CD4-positive, alpha-beta T cell treated with Interferon gamma for 1 hour (primary cell): Measurements from ENCODE around the gene PSEN1.
"Not testable (repeated sequence)": the region's sequence is repeated elsewhere in the genome, so short reads cannot be mapped to it uniquely, and the experiment has no call there.

Experiments
- DNase-seq: peaks from one replicate; pipeline ENCODE4 v3.0.0-alpha.2; 2020

The PSEN1 gene

GRCh38 chr14:73167727-73168126, 31.4 kb downstream of the PSEN1 start:
- DNase-seq: no peak

GRCh38 chr14:73168274-73168673, 32.0 kb downstream of the PSEN1 start:
- no peak for DNase-seq

GRCh38 chr14:73168691-73169090, 32.4 kb downstream of the PSEN1 start:
- DNase-seq: no peak

- DNase-seq: not testable (repeated sequence)
Measured at GRCh38 chr14:73169855-73170254, 33.5 kb downstream of the PSEN1 start.

GRCh38 chr14:73170686-73171085, 34.4 kb downstream of the PSEN1 start:
- no peak for DNase-seq

- DNase-seq: no peak
Measured at GRCh38 chr14:73172500-73172899, 36.2 kb downstream of the PSEN1 start.

- no peak for DNase-seq
Measured at GRCh38 chr14:73173092-73173735, 36.9 kb downstream of the PSEN1 start.

- no peak for DNase-seq
Measured at GRCh38 chr14:73176685-73177084, 40.4 kb downstream of the PSEN1 start.

- DNase-seq: no peak
Measured at GRCh38 chr14:73180385-73180805, 44.1 kb downstream of the PSEN1 start.

- DNase-seq: not testable (repeated sequence)
Measured at GRCh38 chr14:73180969-73181368, 44.7 kb downstream of the PSEN1 start.

GRCh38 chr14:73188501-73188911, 52.2 kb downstream of the PSEN1 start:
- no peak for DNase-seq

GRCh38 chr14:73189651-73190050, 53.3 kb downstream of the PSEN1 start:
- no peak for DNase-seq

- DNase-seq: no peak
Measured at GRCh38 chr14:73191441-73191840, 55.1 kb downstream of the PSEN1 start.

GRCh38 chr14:73194306-73194705, 58.0 kb downstream of the PSEN1 start:
- not testable (repeated sequence) for DNase-seq

GRCh38 chr14:73198253-73198652, 61.9 kb downstream of the PSEN1 start:
- no peak for DNase-seq

- no peak for DNase-seq
Measured at GRCh38 chr14:73203527-73203926, 67.2 kb downstream of the PSEN1 start.

- no peak for DNase-seq
Measured at GRCh38 chr14:73207615-73208014, 71.3 kb downstream of the PSEN1 start.

GRCh38 chr14:73208390-73208789, 72.1 kb downstream of the PSEN1 start:
- DNase-seq: no peak

GRCh38 chr14:73208846-73209245, 72.5 kb downstream of the PSEN1 start:
- no peak for DNase-seq

- no peak for DNase-seq
Measured at GRCh38 chr14:73209953-73210352, 73.6 kb downstream of the PSEN1 start.

GRCh38 chr14:73211251-73212040, 75.1 kb downstream of the PSEN1 start:
- no peak for DNase-seq

- DNase-seq: no peak
Measured at GRCh38 chr14:73216030-73216429, 79.7 kb downstream of the PSEN1 start.

- no peak for DNase-seq
Measured at GRCh38 chr14:73217411-73217810, 81.1 kb downstream of the PSEN1 start.

- DNase-seq: no peak
Measured at GRCh38 chr14:73220061-73220460, 83.8 kb downstream of the PSEN1 start.

- DNase-seq: no peak
Measured at GRCh38 chr14:73220634-73221033, 84.3 kb downstream of the PSEN1 start.
